Stimulated activated CD8-positive, alpha-beta memory T cell treated with anti-CD3 and anti-CD28 coated beads, Interleukin-2, amount 100 ng/mL, for 48 hours (primary cell): ENCODE measurements around the gene CKAP5.

Source experiments
- DNase-seq, 2 donors: peaks; one replicate each; pipeline ENCODE4 v3.0.0-alpha.2; 2020; ENCODE audit warnings: low read depth in 2 of 2

Gene CKAP5

DNA sequence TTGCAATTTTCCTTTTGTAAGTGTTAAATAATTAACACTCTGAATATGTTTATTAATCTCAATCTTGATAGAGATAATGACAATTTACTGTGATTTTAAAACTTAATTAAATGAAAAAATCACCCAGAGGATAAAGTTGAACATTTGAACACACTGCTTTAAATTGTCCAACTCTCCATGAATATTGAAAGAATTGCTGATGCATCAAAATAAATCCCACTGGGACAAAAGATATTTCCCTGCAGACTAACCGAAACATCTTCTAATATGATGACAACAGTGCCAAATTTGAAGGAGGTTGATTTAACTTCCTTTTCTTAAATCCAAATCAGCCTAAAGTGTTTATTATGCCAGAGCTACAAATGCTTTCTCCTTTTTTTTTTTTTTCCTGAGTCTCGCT, 79.4 kb downstream of the CKAP5 start:
- no peak for DNase-seq

DNA sequence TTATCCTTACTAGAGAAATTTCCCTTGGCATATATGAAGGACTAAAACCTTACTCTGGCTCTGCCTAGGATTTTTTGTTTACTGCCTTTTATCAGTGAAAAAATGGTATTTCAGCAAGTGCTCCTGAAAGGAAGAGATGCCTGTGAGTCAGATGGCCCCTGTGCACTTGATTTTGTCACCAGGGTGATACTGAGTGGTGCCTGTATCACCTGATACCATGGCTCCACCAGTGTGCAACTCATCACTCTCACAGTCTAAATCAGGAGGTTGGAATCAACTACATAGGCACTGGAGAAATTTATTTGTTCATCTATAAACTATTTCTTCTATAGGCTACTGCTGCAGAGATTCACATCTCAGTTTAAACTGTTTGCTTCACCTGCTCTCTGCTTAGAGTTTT, 83.8 kb downstream of the CKAP5 start:
- no peak for DNase-seq

DNA sequence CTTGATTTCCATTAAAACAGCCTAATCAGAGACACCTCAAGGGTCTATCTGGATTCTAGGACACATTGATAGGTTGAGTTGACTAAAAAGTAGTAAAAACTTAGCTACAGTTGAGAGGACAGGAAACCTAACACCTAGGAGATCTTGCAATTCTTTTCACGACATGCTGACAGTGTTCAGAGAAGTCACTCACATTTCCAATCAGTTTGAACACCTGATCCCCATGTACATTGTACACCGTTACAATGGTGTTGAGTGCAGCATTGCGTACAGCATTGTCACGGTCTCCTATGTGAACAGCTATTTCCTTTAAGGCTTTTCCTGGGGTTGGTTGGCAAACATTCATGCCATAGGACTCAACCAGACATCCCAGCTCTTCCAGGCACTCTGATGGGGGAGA, 84.3 kb downstream of the CKAP5 start:
- no peak for DNase-seq

- no peak for DNase-seq
Observed at GRCh38 chr11:46760429-46761128, 85.5 kb downstream of the CKAP5 start.

DNA sequence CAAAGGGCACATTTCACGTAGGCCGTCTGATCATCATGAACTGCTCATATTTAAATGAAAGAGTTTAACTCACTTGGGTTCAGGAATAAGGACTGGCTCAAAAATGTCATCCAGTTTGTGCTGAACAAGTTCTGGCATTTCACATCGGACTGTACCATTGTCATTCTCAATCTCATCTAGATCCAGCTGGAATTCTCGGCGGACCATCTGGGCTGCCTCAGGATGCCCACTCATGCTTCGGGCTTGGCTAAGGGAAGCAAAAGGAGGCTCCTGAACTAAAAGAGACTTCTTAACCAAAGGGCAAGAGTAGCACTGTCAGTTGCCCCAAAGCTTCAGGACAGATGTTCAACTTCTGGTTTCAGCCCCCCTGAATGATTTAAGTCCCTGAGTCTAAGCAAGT, 86.9 kb downstream of the CKAP5 start:
- DNase-seq, result no peak

DNA sequence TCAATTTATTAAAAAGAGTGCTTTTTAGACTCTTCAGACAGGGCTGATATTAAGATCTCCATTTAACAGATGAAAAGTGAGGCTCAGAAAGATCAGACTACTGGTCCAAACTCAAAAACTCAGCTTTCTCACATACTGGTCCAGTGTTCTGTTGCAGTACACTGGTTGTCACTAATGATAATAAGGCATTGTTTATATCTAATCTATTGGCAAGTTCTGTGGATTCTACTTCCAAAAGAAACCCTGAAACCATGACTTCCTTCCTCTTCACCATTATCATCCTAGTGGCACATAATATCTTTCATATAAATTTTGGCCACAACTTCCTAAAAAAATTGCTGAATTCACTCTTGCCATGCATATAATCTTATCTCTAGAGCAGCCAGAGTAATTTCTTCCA, 90.1 kb downstream of the CKAP5 start:
- DNase-seq, result no peak

- DNase-seq, result no peak
Observed at GRCh38 chr11:46747150-46747549, 98.9 kb downstream of the CKAP5 start.

- DNase-seq, result no peak
Observed at GRCh38 chr11:46745995-46746394, 100.1 kb downstream of the CKAP5 start.

DNA sequence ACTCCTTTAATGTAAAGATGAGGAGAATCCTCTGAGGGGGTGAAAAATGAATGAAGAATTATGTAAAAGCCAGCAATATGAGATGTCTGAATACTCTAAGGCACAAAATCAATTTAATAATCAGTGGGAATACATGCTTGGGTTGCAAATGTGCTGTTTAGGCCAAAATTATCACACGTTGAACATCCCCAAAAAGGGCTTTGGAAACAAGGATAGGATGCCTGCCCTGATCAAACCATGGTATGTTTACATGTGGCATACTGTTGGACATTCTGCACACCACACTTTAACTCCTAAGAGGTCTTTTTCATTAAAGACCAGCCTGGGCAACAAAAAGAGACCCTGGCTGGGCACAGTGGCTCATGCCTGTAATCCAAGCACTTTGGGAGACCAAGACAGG, 100.8 kb downstream of the CKAP5 start:
- DNase-seq, result no peak

GRCh38 chr11:46743693-46744339, 102.3 kb downstream of the CKAP5 start:
- no peak for DNase-seq

- no peak for DNase-seq
Observed at GRCh38 chr11:46743043-46743442, 103.0 kb downstream of the CKAP5 start.

DNA sequence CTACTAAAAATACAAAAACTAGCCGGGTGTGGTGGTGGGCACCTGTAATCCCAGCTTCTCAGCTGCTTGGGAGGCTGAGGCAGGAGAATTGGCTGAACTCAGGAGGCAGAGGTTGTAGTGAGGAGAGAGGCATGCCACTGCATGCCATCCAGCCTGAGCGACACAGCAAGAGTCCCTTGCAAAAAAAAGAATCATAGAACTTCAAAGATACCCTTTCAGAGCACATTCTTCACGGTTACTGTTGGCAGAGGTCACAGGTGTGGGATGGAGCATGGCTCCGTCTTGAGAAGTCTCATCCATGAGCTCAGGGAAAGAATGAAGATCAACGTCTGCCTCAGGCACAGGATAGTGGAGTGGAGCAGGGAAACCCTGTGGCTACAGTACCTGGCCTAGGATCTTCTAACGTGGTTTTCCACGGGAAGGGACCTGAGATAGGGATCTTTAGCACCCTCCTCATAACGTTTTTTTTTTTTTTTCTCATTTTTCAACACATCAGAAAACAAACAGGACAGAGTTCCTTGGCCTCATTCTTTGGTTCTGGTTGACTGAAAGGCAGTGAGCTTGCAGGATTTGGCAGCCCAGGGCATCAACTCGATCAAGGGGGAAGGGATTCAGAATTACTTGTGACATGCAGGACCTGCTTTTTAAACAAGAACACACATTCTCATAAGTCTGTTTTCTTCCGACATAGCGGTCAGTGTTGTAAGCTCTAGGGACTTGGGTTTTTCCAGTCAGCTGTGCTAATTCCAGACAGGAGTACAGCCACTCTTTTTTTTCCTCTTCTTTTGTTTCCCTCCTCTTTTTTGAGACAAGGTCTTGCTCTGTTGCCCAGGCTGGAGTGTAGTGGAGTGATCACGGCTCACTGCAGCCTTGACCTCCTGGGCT, 104.2 kb downstream of the CKAP5 start:
- no peak for DNase-seq

DNA sequence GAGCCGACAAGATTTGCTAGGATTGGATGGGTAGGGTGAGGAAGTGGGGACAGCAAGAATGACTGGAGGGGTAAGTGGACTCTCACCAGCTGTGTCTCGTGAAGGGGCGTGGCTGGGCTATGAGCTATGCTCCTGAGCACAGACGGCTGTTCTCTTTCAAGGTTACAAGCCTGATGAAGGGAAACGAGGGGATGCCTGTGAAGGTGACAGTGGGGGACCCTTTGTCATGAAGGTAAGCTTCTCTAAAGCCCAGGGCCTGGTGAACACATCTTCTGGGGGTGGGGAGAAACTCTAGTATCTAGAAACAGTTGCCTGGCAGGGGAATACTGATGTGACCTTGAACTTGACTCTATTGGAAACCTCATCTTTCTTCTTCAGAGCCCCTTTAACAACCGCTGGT, 107.2 kb downstream of the CKAP5 start:
- DNase-seq, result no peak

DNA sequence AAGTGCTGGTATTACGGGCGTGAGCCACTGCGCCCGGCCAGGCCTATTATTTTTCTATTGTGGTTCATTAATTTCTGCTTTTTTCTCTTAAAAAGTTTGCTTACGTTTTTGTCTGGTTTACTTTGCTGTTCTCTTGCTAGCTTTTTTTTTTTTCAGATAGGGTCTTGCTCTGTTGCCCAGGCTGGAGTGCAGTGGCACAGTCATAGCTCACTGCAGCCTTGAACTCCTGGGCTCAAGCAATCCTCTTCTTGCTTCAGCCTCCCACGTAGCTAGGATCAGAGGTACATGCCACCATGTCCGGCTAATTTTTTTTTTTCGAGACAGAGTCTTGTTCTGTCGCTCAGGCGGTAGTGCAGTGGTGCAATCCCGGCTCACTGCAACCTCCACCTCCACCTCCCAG, 108.4 kb downstream of the CKAP5 start:
- DNase-seq, result no peak

- no peak for DNase-seq
Observed at GRCh38 chr11:46736615-46737014, 109.5 kb downstream of the CKAP5 start.

- DNase-seq, result no peak
Observed at GRCh38 chr11:46736146-46736545, 109.9 kb downstream of the CKAP5 start.

- DNase-seq, result no peak
Observed at GRCh38 chr11:46733234-46733633, 112.8 kb downstream of the CKAP5 start.

DNA sequence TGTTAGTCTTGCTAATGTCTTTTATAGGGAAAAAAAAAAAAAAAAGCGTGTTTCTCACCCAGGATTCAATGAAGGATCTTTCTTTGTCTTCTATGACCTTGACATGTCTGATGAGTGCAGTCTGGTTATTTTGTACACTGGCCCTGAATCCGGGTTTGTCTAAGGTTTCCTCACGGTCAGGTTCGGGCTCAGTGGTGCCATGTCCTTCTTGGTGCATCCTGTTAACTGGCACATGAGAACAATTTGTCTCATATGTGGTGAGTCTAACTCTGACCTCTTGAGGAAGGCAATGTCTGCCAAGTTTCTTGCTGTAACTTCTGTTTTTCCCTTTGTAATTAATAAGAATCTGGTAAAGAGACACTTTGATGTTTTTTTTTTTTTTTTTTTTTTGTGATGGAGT, 114.5 kb downstream of the CKAP5 start:
- no peak for DNase-seq

GRCh38 chr11:46729110-46730027, 116.7 kb downstream of the CKAP5 start:
- DNase-seq, result no peak

- DNase-seq, result no peak
Observed at GRCh38 chr11:46728659-46729040, 117.4 kb downstream of the CKAP5 start.

DNA sequence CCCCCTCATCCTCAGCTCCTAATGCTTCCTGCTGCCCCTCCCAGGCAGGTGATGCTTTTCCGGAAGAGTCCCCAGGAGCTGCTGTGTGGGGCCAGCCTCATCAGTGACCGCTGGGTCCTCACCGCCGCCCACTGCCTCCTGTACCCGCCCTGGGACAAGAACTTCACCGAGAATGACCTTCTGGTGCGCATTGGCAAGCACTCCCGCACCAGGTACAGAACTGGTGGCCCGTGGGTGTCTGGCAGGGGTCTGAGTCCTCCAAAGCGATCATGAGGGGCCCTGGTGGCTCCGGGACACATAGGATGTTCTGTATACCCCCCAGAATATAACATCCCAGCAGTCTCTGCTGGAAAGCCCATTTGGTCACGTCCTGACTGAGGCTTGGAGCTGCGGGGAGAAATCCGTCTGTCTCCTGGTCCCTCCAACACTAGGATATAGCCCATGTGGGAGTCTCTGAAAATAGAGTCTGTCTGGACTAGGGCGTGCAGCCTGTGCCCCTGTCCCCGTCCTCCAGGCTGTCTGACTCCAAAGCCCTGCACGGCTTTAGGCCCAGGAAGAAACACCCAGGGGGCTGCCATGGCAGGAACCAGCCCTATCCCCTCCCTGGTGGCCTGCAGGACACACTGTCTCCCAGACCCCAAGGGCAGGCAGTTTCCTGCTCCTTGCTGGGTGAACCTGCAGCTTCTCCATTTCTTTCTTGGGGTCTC, 118.0 kb downstream of the CKAP5 start:
- DNase-seq, result no peak
